Glutamatergic neuron (in vitro differentiated cells): ENCODE measurements around the gene MORC1. TPM values are rescaled to one million over a fixed set of nuclear protein-coding genes. Genes with fewer than 3 reads are reported as not detected.

ENCODE experiments used
- DNase-seq: peaks from one replicate; pipeline ENCODE4 v3.0.0; 2022
- H3K27ac Mint-ChIP-seq: one replicate; pipeline ENCODE4 v1.8.0; 2020; ENCODE audit warnings: mild to moderate bottlenecking, mixed read lengths, inconsistent platforms; ENCODE audit not compliant: unreplicated experiment
- H3K27me3 Mint-ChIP-seq: one replicate; pipeline ENCODE4 v1.8.0; 2020; ENCODE audit warnings: mild to moderate bottlenecking, moderate library complexity, mixed read lengths, inconsistent platforms; ENCODE audit not compliant: unreplicated experiment
- H3K36me3 Mint-ChIP-seq: one replicate; pipeline ENCODE4 v1.8.0; 2020; ENCODE audit warnings: mild to moderate bottlenecking, mixed read lengths, inconsistent platforms; ENCODE audit not compliant: unreplicated experiment
- H3K4me1 Mint-ChIP-seq: one replicate; pipeline ENCODE4 v1.8.0; 2020; ENCODE audit warnings: mild to moderate bottlenecking, low read depth, mixed read lengths, inconsistent platforms; ENCODE audit not compliant: unreplicated experiment
- H3K4me3 Mint-ChIP-seq: one replicate; pipeline ENCODE4 v1.8.0; 2020; ENCODE audit warnings: mild to moderate bottlenecking, mixed read lengths, inconsistent platforms; ENCODE audit not compliant: unreplicated experiment
- H3K9me3 Mint-ChIP-seq: one replicate; pipeline ENCODE4 v1.8.0; 2020; ENCODE audit warnings: mild to moderate bottlenecking, moderate library complexity, mixed read lengths, inconsistent platforms; ENCODE audit not compliant: unreplicated experiment
- CTCF ChIP-seq: fragments of 200-600 bp; sonication (generic); IDR thresholded peaks from one replicate; pipeline ENCODE4 v1.5.0; 2021; ENCODE audit not compliant: partially characterized antibody, unreplicated experiment
- total RNA-seq: library from RNA; stranded (reverse); fragmentation: NEBNext Ultra II Directional; extraction: Animal tissue kit (Norgen Biotek cat#: 25700); gene quantifications from one replicate; pipeline ENCODE4 v1.2.1, GENCODE V29; 2021; ENCODE audit not compliant: unreplicated experiment

The MORC1 gene
- total RNA-seq, 1 donor from 2014 or later = not detected

- no peaks in the 10 kb centered on the region for H3K27me3 Mint-ChIP-seq
- no peak for DNase-seq
- no peaks in the 10 kb centered on the region for H3K36me3 Mint-ChIP-seq
- no peaks in the 10 kb centered on the region for H3K9me3 Mint-ChIP-seq
- TF ChIP-seq CTCF = no peak
- H3K4me1 Mint-ChIP-seq = no peaks in the 10 kb centered on the region
- H3K4me3 Mint-ChIP-seq = no peak overlapping the region
- no peak overlapping the region for H3K27ac Mint-ChIP-seq
These were observed 3.2 kb downstream of the MORC1 start for GRCh38 chr3:109114746-109115145.

GRCh38 chr3:109112946-109113760 is 4.8 kb downstream of the MORC1 start:
- Mint-ChIP-seq H3K27me3 (no peaks in the 10 kb centered on the region), H3K36me3 (no peaks in the 10 kb centered on the region), H3K9me3 (peaks cover 2% of the 10 kb centered on the region), H3K27ac (no peak overlapping the region), H3K4me3 (no peak overlapping the region), H3K4me1 (no peaks in the 10 kb centered on the region)
- DNase-seq = no peak
- no peak for TF ChIP-seq CTCF

- Mint-ChIP-seq H3K4me1 (peaks cover 7% of the 10 kb centered on the region), H3K27me3 (peaks cover 2% of the 10 kb centered on the region), H3K9me3 (peaks cover 5% of the 10 kb centered on the region), H3K36me3 (no peaks in the 10 kb centered on the region), H3K27ac (no peak overlapping the region), H3K4me3 (no peak overlapping the region)
- no peak for DNase-seq
- no peak for TF ChIP-seq CTCF
These were observed 8.4 kb downstream of the MORC1 start for GRCh38 chr3:109109574-109109973.

GRCh38 chr3:109098079-109098644 is 19.8 kb downstream of the MORC1 start:
- Mint-ChIP-seq H3K27me3 (no peaks in the 10 kb centered on the region), H3K9me3 (no peaks in the 10 kb centered on the region), H3K36me3 (no peaks in the 10 kb centered on the region), H3K27ac (no peak overlapping the region), H3K4me1 (peaks cover 3% of the 10 kb centered on the region), H3K4me3 (no peak overlapping the region)
- TF ChIP-seq CTCF = peak; percentile 22
- DNase-seq = no peak

GRCh38 chr3:109095166-109095565 is 22.8 kb downstream of the MORC1 start:
- no peaks in the 10 kb centered on the region for H3K27me3 Mint-ChIP-seq
- DNase-seq = no peak
- no peak overlapping the region for H3K27ac Mint-ChIP-seq
- H3K9me3 Mint-ChIP-seq = no peaks in the 10 kb centered on the region
- peaks cover 3% of the 10 kb centered on the region for H3K4me1 Mint-ChIP-seq
- no peak overlapping the region for H3K4me3 Mint-ChIP-seq
- no peaks in the 10 kb centered on the region for H3K36me3 Mint-ChIP-seq
- no peak for TF ChIP-seq CTCF
